ENCODE data around the gene RSPH1.
A peak's percentile ranks its signal among the peaks of the same experiment; 100 is the strongest.

The RSPH1 gene

DNA sequence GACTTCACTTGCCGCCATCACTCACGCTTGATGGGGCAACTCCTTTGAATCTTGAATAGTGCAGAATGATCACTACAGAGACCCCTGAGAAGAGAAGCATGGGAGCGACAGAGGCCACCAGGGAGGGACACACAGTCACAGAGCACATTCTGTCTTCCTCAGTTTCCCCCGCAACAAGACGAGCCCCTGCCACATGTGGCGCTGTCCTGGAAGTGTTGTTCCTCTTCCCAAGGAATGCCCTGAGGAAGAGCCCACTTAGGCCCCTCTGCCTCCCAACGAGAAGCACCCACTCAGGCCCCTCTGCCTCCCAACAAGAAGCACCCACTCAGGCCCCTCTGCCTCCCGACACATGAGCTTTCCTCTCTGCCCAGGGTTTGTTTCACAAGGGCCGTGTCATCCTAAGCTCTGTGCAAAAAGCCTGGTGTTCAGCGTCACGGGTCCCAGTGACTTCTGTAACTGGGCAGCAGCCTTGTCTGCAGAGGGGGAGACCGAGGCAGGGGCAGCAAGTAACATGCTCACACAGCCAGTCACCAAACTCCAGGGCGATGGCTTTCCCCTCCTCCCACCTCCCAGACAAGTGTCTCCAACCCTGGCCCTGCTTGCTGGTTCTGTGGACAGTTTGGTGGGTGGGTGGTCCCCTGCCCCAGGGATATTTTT is 37.4 kb upstream of the RSPH1 start:
- DNase-seq (ENCODE audit: low spot score), result no peak
- in situ Hi-C loops (cut with MboI; ENCODE audit: low sequenced_read_pairs, unreplicated experiment), result no loop called here
- TF ChIP-seq, protein P1, sequence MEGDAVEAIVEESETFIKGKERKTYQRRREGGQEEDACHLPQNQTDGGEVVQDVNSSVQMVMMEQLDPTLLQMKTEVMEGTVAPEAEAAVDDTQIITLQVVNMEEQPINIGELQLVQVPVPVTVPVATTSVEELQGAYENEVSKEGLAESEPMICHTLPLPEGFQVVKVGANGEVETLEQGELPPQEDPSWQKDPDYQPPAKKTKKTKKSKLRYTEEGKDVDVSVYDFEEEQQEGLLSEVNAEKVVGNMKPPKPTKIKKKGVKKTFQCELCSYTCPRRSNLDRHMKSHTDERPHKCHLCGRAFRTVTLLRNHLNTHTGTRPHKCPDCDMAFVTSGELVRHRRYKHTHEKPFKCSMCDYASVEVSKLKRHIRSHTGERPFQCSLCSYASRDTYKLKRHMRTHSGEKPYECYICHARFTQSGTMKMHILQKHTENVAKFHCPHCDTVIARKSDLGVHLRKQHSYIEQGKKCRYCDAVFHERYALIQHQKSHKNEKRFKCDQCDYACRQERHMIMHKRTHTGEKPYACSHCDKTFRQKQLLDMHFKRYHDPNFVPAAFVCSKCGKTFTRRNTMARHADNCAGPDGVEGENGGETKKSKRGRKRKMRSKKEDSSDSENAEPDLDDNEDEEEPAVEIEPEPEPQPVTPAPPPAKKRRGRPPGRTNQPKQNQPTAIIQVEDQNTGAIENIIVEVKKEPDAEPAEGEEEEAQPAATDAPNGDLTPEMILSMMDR (IDR thresholded peaks at IDR 0.05; ENCODE audit: borderline replicate concordance, control extremely low read depth, extremely low read depth, insufficient read depth, missing control alignments), result no peak

DNA sequence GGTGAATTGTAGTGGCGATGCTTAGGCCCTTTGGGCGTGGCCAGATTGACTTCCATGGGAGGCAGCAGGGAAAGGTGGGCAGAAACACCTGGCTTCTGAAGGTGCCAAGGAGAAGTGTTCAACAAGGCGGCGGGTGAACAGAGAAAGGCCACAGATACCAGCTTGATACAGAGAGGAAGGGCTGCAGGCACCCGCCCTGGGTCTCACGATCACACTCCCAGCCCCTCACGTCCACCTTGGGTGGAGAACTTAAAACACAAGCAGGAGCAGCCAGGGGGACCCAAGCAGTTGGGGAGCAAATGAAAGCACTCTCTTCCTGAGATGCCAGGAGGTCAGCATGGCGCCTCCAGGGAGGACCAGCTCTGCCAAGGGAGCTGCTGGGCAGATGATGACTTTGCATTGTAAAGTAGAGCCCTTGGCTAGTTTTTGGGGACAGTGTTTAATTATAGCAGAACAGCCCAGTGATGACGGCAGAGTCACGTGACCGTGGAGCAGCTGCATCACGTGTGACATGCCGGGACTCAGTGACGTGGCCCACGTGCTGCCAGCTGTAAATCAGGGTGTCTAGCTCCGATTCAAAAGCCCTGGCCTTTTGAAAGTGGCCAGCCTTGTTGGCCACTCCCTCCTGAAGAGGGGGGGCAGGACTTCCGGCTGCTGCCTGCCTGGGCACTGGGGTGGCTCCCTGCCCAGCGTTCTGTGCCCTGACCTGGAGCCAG is 36.6 kb upstream of the RSPH1 start:
- TF ChIP-seq, protein P1 (IDR thresholded peaks at IDR 0.05; ENCODE audit: borderline replicate concordance, control extremely low read depth, extremely low read depth, insufficient read depth, missing control alignments), result no peak
- no peak for DNase-seq (ENCODE audit: low spot score)
- in situ Hi-C loops (cut with MboI; ENCODE audit: low sequenced_read_pairs, unreplicated experiment), result no loop called here

DNA sequence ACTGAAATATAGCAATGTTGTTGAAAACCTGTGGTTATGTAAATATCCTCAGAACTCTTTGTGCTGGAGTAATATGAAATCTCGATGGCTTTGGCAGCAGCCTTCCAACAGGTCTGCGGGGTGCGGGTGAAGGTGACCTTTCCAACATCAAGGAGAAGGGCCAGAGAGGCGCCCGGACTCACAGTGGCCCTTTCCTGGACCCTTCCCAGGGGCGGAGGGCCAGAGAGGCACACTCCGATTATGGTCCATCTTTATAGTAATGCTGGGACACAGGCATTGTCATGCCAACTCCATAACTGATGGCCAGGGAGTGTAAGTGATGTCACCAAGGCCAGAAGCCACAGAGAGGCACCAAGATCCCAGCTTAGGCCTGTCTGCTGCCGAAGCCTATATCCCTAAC is 35.7 kb upstream of the RSPH1 start:
- TF ChIP-seq, protein P1 (IDR thresholded peaks at IDR 0.05; ENCODE audit: borderline replicate concordance, control extremely low read depth, extremely low read depth, insufficient read depth, missing control alignments), result no peak
- no peak for DNase-seq (ENCODE audit: low spot score)
- in situ Hi-C loops (cut with MboI; ENCODE audit: low sequenced_read_pairs, unreplicated experiment), result no loop called here

DNA sequence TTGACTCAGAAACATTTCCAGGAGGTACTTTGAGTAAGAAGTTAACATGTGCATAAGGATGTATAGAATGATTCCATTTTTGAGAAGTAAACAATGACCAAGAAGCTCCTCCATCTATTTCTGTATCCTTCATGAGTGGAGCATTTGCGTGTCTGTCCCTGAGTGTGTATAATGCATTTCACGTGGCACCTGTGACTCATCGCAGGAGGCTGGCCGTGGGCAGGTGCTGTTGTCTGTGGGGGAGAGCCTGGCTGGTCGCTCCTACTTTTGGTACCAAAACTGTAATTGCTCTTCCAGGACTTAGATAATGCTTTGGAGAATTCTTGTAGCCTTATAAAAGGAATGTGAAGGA is 34.1 kb upstream of the RSPH1 start:
- DNase-seq (ENCODE audit: low spot score), result no peak
- TF ChIP-seq, protein P1 (IDR thresholded peaks at IDR 0.05; ENCODE audit: borderline replicate concordance, control extremely low read depth, extremely low read depth, insufficient read depth, missing control alignments), result no peak

DNA sequence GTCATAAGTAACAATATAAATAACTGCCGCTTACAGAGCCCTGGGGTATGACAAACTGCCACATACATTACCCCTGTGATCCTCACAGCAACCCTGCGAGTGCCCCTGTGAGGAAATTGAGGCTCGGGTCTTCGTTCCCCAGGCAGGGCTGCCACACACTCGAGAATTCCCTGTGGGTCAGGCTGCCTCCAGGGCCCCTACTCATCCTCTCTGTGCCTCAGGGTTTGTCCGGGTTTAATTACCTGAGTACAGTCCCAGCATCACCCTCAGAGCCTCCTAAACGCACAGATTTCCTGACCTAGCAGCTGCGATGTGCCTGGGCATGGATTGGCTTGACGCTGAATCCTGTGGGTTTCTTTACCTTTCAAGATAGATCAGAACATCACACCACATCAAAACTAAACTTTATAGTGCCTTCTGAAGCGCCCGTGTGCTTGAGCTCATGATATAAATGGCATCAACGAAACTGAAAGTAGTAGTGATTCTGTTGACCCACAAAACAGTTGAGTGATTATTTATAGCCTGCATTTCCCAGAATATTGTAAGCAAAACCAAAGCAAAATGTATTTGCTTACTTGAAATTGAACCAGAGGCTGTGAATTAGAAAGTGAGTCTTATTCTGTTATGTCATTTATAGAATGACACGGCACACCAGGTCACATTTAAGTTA is 31.6 kb upstream of the RSPH1 start:
- peak; percentile 63 for DNase-seq (ENCODE audit: low spot score)
- in situ Hi-C loops (cut with MboI; ENCODE audit: low sequenced_read_pairs, unreplicated experiment), result no loop called here
- TF ChIP-seq, protein P1 (IDR thresholded peaks at IDR 0.05; ENCODE audit: borderline replicate concordance, control extremely low read depth, extremely low read depth, insufficient read depth, missing control alignments), result no peak

More for the DNA sequence above, 34.1 kb upstream of the RSPH1 start:
- in situ Hi-C loops (cut with MboI; ENCODE audit: low sequenced_read_pairs, unreplicated experiment), result no loop called here

DNA sequence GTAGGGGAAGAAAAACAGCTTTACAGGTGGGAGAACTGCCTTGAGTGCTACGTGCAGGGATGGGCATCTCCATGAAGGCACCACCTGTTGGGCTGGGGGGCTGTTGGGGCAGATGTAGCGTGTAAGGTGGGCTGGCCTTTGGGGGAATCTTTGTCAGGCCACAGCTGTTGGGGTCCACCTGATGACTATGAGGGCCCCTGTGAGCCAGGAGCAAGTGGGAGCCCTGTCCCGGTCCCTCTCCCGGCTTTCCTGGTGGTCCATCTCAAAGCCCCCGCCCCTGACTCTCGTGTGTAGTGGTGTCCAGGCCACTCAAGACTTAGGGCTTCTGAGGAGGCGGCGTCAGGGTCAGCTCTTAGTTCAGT is 31.1 kb upstream of the RSPH1 start:
- no peak for DNase-seq (ENCODE audit: low spot score)
- TF ChIP-seq, protein P1 (IDR thresholded peaks at IDR 0.05; ENCODE audit: borderline replicate concordance, control extremely low read depth, extremely low read depth, insufficient read depth, missing control alignments), result no peak
- in situ Hi-C loops (cut with MboI; ENCODE audit: low sequenced_read_pairs, unreplicated experiment), result no loop called here

Data from GM13976 (cell line).